ENCODE results near the gene LUC7L. TPM values are rescaled to one million over a fixed set of nuclear protein-coding genes. Genes with fewer than 3 reads are reported as not detected.

LUC7L gene
- total RNA-seq, 1 donor from 2014 or later = 74.1 TPM

DNA sequence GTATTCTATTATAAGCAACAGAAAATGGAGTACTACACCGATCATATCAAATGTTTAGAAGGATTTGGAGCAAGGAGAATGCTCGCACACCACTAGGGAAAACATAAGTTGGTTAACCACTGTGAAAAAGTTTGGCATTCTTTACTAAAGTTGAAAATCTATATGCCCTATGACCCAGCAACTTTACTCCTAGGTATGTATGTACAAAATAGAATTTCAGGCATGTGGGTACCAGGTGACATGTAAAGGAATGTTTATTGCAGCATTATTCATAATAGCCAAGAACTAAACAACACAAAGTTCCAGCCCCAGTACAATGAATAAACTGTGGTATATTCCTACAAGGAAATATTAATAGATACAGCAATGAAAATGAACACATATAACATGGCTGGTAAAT is 82.6 kb downstream of the LUC7L start:
- H3K4me1 ChIP-seq (ENCODE audit: insufficient read depth, low read length) = peaks cover 7% of the 10 kb centered on the region
- FAIRE-seq = no peak
- no peaks in the 10 kb centered on the region for H4K20me1 ChIP-seq (ENCODE audit: insufficient read depth, low read length)
- Mint-ChIP-seq H3K9me3 (ENCODE audit: unreplicated experiment) (no peaks in the 10 kb centered on the region), H3K36me3 (ENCODE audit: low read depth, unreplicated experiment) (no peaks in the 10 kb centered on the region), H3K4me3 (ENCODE audit: unreplicated experiment) (no peak overlapping the region), H3K27ac (ENCODE audit: unreplicated experiment) (no peak overlapping the region), H3K27me3 (ENCODE audit: low read depth, unreplicated experiment) (peaks cover 21% of the 10 kb centered on the region), H3K4me1 (ENCODE audit: low read depth, unreplicated experiment) (peaks cover 21% of the 10 kb centered on the region)
- H3K27me3 ChIP-seq (ENCODE audit: insufficient read depth, low read length) = peaks cover 6% of the 10 kb centered on the region
- no peak for TF ChIP-seq EZH2 (IDR thresholded peaks at IDR 0.05; ENCODE audit: insufficient read depth, low read length)
- TF ChIP-seq, protein P1, sequence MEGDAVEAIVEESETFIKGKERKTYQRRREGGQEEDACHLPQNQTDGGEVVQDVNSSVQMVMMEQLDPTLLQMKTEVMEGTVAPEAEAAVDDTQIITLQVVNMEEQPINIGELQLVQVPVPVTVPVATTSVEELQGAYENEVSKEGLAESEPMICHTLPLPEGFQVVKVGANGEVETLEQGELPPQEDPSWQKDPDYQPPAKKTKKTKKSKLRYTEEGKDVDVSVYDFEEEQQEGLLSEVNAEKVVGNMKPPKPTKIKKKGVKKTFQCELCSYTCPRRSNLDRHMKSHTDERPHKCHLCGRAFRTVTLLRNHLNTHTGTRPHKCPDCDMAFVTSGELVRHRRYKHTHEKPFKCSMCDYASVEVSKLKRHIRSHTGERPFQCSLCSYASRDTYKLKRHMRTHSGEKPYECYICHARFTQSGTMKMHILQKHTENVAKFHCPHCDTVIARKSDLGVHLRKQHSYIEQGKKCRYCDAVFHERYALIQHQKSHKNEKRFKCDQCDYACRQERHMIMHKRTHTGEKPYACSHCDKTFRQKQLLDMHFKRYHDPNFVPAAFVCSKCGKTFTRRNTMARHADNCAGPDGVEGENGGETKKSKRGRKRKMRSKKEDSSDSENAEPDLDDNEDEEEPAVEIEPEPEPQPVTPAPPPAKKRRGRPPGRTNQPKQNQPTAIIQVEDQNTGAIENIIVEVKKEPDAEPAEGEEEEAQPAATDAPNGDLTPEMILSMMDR (IDR thresholded peaks at IDR 0.05; ENCODE audit: insufficient read depth, low read depth, low read length) = no peak
- H3K27ac ChIP-seq (ENCODE audit: low read depth, low read length) = no peak overlapping the region
- H3K4me2 ChIP-seq (ENCODE audit: low read length) = no peak overlapping the region
- no peak overlapping the region for H3K4me3 ChIP-seq (ENCODE audit: insufficient read depth, low read depth, low read length)
- DNase-seq (ENCODE audit: low read depth) = no peak
- H3K9ac ChIP-seq (ENCODE audit: low read length) = no peak overlapping the region
- no peak overlapping the region for H2AFZ ChIP-seq (ENCODE audit: low read depth, low read length)
- H3K9me3 ChIP-seq (ENCODE audit: insufficient read depth, low read depth, low read length) = no peaks in the 10 kb centered on the region
- no peaks in the 10 kb centered on the region for H3K79me2 ChIP-seq (ENCODE audit: insufficient read depth, low read length)
- H3K36me3 ChIP-seq (ENCODE audit: insufficient read depth, low read length) = no peaks in the 10 kb centered on the region

DNA sequence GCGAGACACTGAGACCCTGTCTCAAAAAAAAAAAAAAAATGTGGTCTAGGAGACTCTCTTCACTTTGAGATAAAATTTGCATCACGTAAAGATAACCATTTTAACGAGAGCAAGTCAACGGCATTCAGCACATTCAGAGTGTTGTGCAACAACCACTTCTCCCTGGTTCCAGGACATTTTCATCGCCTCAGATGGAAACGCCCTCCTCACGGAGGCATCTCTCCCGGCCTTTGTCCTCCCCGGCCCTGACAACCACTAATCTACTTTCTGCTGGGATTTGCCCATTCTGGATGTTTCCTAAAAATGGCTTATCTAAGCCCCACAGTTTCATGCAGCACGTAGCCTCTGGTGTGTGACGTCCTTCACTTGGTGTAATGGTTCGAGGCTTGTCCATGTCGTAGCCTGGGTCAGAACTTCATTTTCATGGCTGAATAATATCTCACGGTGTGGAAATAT is 84.4 kb downstream of the LUC7L start:
- H3K36me3 ChIP-seq (ENCODE audit: insufficient read depth, low read length) = no peaks in the 10 kb centered on the region
- peaks cover 7% of the 10 kb centered on the region for H3K4me1 ChIP-seq (ENCODE audit: insufficient read depth, low read length)
- H3K4me2 ChIP-seq (ENCODE audit: low read length) = no peak overlapping the region
- Mint-ChIP-seq H3K9me3 (ENCODE audit: unreplicated experiment) (no peaks in the 10 kb centered on the region), H3K27me3 (ENCODE audit: low read depth, unreplicated experiment) (peaks cover 21% of the 10 kb centered on the region), H3K4me1 (ENCODE audit: low read depth, unreplicated experiment) (peaks cover 21% of the 10 kb centered on the region), H3K36me3 (ENCODE audit: low read depth, unreplicated experiment) (no peaks in the 10 kb centered on the region), H3K27ac (ENCODE audit: unreplicated experiment) (no peak overlapping the region), H3K4me3 (ENCODE audit: unreplicated experiment) (no peak overlapping the region)
- no peak overlapping the region for H2AFZ ChIP-seq (ENCODE audit: low read depth, low read length)
- H3K4me3 ChIP-seq (ENCODE audit: insufficient read depth, low read depth, low read length) = no peak overlapping the region
- H3K27me3 ChIP-seq (ENCODE audit: insufficient read depth, low read length) = peaks cover 3% of the 10 kb centered on the region
- no peak overlapping the region for H3K27ac ChIP-seq (ENCODE audit: low read depth, low read length)
- H4K20me1 ChIP-seq (ENCODE audit: insufficient read depth, low read length) = no peaks in the 10 kb centered on the region
- FAIRE-seq (no peak), DNase-seq (ENCODE audit: low read depth) (no peak)
- no peaks in the 10 kb centered on the region for H3K79me2 ChIP-seq (ENCODE audit: insufficient read depth, low read length)
- H3K9me3 ChIP-seq (ENCODE audit: insufficient read depth, low read depth, low read length) = no peaks in the 10 kb centered on the region
- H3K9ac ChIP-seq (ENCODE audit: low read length) = no peak overlapping the region
- TF ChIP-seq, protein P1 (IDR thresholded peaks at IDR 0.05; ENCODE audit: insufficient read depth, low read depth, low read length) = no peak
- TF ChIP-seq EZH2 (IDR thresholded peaks at IDR 0.05; ENCODE audit: insufficient read depth, low read length) = no peak

DNA sequence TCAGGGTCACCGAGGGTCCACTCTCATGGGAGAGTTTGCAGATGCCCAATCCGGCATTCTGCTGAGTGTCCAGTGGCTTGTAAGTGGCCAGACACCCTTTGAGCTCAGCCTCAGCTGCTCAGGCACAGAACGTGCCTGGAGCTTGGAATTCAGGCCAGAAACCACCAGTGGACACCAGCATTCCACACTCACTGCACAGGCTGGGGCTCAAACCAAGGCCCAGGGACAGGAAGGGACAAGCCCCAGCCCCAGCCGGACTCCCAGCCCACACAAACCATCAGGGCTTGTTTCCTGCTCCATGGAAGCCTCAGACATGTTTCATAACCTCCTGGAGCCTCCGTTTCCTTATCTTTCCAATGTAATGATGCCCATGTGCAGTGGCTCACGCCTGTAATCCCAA is 85.8 kb downstream of the LUC7L start:
- peak overlapping the region; percentile 40 for H3K4me3 Mint-ChIP-seq (ENCODE audit: unreplicated experiment)
- H3K4me2 ChIP-seq (ENCODE audit: low read length) = no peak overlapping the region
- no peak for TF ChIP-seq EZH2 (IDR thresholded peaks at IDR 0.05; ENCODE audit: insufficient read depth, low read length)
- TF ChIP-seq, protein P1 (IDR thresholded peaks at IDR 0.05; ENCODE audit: insufficient read depth, low read depth, low read length) = no peak
- H2AFZ ChIP-seq (ENCODE audit: low read depth, low read length) = no peak overlapping the region
- peak overlapping the region; percentile 69 for H3K27ac Mint-ChIP-seq (ENCODE audit: unreplicated experiment)
- H3K36me3 ChIP-seq (ENCODE audit: insufficient read depth, low read length) = no peaks in the 10 kb centered on the region
- H3K4me1 ChIP-seq (ENCODE audit: insufficient read depth, low read length) = no peaks in the 10 kb centered on the region
- no peaks in the 10 kb centered on the region for H3K9me3 ChIP-seq (ENCODE audit: insufficient read depth, low read depth, low read length)
- H3K4me3 ChIP-seq (ENCODE audit: insufficient read depth, low read depth, low read length) = no peak overlapping the region
- H3K27ac ChIP-seq (ENCODE audit: low read depth, low read length) = no peak overlapping the region
- H3K4me1 Mint-ChIP-seq (ENCODE audit: low read depth, unreplicated experiment) = peaks cover 13% of the 10 kb centered on the region
- H3K27me3 ChIP-seq (ENCODE audit: insufficient read depth, low read length) = peaks cover 3% of the 10 kb centered on the region
- no peak overlapping the region for H3K9ac ChIP-seq (ENCODE audit: low read length)
- no peaks in the 10 kb centered on the region for H4K20me1 ChIP-seq (ENCODE audit: insufficient read depth, low read length)
- H3K9me3 Mint-ChIP-seq (ENCODE audit: unreplicated experiment) = no peaks in the 10 kb centered on the region
- H3K36me3 Mint-ChIP-seq (ENCODE audit: low read depth, unreplicated experiment) = no peaks in the 10 kb centered on the region
- FAIRE-seq (no peak), DNase-seq (ENCODE audit: low read depth) (peak; percentile 6)
- peaks cover 13% of the 10 kb centered on the region for H3K27me3 Mint-ChIP-seq (ENCODE audit: low read depth, unreplicated experiment)
- no peaks in the 10 kb centered on the region for H3K79me2 ChIP-seq (ENCODE audit: insufficient read depth, low read length)
